HG03575 (cell line): Measurements from ENCODE around the gene KANSL2.
"Not testable (repeated sequence)": the region's sequence is repeated elsewhere in the genome, so short reads cannot be mapped to it uniquely, and the experiment has no call there.

Experiments used
- ATAC-seq: cut with Tn5 transposase; IDR thresholded peaks from one replicate; pipeline ENCODE4 v1.9.1; 2021; ENCODE audit not compliant: unreplicated experiment, insufficient number of reproducible peaks, low FRiP score; ENCODE audit errors: extremely low read depth

Gene KANSL2, protein sequence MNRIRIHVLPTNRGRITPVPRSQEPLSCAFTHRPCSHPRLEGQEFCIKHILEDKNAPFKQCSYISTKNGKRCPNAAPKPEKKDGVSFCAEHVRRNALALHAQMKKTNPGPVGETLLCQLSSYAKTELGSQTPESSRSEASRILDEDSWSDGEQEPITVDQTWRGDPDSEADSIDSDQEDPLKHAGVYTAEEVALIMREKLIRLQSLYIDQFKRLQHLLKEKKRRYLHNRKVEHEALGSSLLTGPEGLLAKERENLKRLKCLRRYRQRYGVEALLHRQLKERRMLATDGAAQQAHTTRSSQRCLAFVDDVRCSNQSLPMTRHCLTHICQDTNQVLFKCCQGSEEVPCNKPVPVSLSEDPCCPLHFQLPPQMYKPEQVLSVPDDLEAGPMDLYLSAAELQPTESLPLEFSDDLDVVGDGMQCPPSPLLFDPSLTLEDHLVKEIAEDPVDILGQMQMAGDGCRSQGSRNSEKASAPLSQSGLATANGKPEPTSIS

DNA sequence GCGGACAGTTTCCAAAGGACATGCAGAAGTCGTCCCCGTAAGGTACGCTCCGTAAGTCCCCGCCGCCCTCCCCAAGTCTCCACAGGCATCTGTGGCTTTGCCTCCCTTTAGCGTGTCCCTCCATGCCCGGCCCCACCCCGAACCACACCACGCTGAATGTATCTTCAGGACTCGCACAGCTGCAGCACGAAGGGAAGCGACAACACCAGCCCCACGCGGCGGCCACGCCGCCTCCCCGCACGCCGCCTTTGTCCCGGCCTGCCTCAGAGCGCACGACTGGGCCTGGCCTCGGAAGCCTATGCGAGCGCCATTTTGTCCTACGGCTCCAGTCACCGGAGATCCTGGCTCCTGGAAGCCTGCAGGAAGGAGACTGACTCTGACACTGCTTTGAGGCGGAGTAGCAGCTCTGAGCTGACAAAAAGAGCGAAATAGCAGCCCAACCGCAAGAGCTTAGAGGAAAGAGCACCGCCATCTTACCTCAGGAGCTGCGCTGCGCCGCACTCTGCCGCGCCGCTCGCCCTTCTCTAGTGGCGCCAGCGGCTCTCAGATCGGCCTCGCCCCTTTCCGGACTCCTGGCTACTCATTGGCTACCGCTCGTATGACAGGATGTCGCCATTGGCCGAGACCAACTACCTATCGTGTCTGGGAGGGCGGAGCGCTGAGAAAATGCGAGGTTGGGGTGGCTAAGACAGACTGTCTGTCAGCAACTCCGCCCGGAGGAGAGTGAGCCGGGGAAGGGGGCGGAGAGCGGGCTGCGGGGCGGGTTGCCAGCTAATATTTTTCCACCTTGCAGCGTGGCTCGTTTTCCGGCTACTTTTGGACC is at the start of gene KANSL2:
TSS of gene KANSL2 (minus strand) at position 529 of the 823 bp plus-strand sequence. CDS start 606 bp downstream, outside the sequence.
- peak; percentile 97 for ATAC-seq

DNA sequence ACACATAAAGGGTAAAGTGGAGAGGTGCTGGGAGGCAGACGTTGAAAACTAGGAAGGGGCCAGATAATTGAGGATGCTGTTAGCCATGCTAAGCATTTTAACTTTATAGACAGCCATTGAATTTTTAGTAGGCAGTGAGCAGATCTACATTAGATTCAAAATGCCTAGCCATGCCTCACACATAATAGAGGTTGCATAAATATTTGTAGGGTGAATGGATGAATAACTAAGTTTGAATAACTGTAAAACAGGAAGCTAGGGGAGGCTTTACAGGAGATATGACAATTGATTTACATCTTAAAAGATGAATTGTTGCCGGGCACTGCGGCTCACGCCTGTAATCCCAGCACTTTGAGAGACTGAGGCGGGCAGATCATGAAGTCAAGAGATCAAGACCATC is 46.8 kb upstream of the KANSL2 start:
- no peak for ATAC-seq

GRCh38 chr12:48720737-48721136 is 38.7 kb upstream of the KANSL2 start:
- not testable (repeated sequence) for ATAC-seq

DNA sequence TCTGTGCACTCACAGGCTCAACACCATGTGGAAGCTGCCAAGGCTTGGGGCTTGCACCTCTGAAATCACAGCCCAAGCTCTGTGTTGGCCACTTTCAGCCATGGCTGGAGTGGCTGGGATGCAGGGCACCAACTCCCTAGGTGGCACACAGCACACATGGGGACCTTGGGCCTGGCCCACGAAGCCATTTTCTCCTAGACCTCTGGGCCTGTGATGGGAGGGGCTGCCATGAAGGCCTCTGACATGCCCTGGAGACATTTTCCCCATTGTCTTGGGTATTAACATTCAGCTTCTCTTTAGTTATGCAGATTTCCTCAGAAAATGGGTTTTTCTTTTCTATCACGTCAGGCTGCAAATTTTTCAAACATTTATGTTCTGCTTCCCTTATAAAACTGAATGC is 38.1 kb upstream of the KANSL2 start:
- ATAC-seq: not testable (repeated sequence)

GRCh38 chr12:48719002-48719401 is 37.0 kb upstream of the KANSL2 start:
- ATAC-seq: not testable (repeated sequence)

DNA sequence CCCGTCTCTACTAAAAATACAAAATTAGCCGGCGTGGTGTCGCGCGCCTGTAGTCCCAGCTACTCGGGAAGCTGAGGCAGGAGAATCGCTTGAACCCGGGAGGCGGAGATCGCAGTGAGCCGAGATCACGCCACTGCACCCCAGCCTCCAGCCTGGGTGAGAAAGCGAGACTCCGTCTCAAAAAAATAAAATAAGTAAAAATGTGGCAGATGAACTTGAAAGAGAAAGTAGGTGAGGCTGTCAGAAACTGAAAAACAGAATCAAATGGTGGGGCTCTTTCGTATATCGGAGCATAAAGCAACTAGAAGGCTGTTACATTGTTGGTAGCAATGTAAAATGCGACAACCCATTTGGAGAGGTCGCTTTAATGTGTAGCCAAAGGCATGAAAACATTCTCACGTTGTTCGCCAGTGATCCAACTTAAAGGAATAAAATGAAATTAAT is 35.2 kb upstream of the KANSL2 start:
- no peak for ATAC-seq

DNA sequence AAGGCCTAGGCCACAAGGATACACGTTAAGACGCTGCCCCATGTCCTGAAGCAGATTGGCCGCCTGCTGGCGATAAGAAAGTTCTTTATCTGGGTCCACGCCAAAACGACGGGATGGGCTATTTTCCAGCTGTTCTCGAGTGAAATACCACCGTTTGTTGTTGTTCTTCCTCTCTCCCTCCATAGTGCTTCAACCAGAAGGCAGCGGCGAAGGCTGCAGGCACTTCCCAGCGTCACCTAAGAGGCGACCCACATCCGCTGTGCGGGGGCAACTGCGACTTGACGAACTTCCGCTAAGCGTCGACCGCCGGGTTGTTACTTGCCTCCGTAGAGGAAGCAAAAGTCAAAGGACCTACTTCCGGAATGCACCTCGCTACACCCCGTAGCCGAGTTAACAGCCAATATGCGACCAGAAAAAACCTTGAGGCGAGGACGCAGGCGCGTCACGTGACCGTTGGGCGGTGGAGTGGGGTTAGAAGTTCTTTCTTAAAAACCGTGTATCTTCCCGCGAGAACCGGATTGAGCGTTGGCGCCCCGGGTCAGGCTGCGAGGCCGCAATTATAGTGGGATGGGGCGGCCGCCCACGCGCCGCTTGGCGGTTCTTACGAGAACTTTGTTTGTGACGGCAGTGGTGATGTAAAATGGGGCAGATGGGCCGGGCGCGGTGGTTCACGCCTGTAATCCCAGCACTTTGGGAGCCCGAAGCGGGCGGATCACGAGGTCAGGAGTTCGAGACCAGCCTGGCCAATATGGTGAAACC is 34.6 kb upstream of the KANSL2 start, which contains the start of gene CCNT1:
TSS of gene CCNT1 (minus strand) at position 215 of the 759 bp plus-strand sequence. CDS start at position 183, 32 bp downstream.
- peak; percentile 91 for ATAC-seq

DNA sequence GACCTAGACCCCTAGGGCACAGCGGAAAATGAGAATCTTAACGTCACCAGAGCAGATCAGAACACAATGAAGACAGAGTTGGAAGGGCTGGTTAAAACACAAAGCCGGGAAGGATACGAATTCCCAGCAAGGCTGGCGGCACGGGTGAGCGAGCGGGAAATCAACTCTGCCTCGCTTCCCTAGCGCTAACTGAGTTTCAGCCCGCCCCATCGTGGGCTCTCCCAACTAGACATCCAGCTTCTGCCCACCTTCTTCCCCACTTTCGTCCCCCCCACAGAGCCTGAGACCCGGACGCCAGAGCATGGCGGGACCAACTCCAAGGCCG is 34.1 kb upstream of the KANSL2 start:
- no peak for ATAC-seq

GRCh38 chr12:48712209-48712608 is 30.2 kb upstream of the KANSL2 start:
- no peak for ATAC-seq

GRCh38 chr12:48698822-48699221 is 16.8 kb upstream of the KANSL2 start:
- ATAC-seq: not testable (repeated sequence)

DNA sequence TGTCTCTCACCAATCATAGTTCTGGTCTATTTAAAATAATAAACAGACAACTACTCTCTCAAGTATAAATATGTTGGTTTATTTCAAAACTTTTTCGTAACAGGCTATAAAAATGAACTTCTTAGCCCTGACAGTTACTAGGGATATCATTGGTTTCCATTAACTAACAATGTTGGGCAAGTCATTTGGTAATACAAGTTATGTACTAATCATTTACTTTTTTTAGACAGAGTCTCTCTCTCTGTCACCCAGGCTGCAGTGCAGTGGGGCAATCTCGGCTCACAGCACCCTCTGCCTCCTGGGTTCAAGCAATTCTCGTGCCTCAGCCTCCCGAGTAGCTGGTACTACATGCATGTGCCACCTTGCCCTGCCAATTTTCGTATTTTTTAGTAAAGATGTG is 14.6 kb upstream of the KANSL2 start:
- ATAC-seq: no peak

- ATAC-seq: no peak
These were observed 13.8 kb upstream of the KANSL2 start for GRCh38 chr12:48695859-48696258.

DNA sequence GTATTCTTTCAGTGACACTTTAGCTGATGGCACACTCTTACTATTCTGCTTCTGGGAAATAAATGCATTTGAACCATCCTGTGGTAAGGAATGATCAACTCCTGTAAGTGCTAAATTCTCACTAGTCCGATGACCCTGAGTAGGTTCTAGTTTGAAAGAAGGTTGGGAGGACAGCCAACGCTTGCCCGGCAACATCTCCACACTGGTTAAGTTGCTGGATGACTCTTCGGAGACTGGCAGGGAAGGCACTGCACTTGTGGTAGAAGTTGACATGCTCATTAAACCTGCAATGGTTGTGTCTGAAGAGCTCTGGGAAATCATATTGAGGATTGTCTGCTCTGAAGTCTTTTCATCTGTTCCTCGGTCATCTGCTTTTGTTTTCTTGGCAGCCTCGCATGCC is 12.0 kb upstream of the KANSL2 start:
- ATAC-seq: no peak

DNA sequence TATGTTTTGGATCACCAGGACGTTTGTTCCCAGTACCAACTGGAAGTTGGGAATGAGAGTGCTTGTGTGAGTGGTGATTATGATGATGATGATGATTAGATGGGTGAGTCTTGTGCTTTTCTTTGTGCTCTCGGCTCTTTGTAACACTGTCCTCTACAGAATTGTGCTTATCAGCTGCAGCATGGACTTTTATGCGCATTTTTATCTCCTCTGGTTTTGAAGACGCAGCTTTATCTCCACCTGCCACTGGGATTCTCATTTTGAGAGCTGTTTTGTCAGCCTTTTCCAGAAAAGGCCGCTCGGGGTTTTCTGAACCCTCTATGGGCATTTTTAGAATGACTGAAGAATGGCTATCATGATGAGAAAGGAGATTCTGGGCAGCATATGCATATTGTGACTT is 11.5 kb upstream of the KANSL2 start:
- no peak for ATAC-seq

GRCh38 chr12:48691826-48692487 is 9.9 kb upstream of the KANSL2 start:
- ATAC-seq: no peak

GRCh38 chr12:48690990-48691389 is 9.0 kb upstream of the KANSL2 start:
- no peak for ATAC-seq

DNA sequence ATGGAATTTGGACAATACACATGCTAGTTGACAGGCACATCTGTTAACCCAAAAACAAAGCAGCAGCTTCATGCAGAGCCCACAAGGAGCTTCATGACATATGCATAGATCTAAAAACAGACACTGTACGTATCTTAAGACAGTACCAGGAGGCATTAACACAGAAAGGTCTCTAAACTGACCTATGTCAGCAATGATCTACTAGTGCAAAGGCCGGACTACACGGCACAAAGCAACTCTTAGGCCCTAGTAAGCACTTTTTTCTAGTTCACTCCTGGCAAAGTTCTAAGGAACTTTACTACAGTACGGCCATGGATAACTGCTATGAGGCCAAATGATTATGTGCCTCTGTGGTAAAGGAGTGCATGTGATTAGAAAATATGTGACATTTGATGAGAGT is 8.4 kb upstream of the KANSL2 start:
- ATAC-seq: no peak

DNA sequence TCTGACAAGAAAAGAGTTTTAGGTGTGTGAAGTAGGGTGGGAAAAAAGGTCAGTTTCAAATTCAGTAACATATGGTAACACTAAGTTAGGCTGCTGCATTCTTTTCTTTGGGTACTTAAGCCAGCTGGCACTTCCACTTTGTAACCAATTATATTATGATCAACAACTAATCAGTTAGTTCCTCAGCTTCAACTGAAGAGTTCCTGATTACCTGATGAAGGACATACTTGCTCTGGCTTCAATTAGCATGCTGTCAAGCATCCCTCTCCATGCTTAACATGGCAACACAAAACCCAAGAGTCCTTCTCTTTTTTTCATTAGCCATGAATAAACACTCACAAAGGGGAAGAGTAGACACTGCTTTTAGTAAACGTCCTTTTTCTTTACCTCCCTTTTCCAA is 6.8 kb upstream of the KANSL2 start:
- no peak for ATAC-seq

DNA sequence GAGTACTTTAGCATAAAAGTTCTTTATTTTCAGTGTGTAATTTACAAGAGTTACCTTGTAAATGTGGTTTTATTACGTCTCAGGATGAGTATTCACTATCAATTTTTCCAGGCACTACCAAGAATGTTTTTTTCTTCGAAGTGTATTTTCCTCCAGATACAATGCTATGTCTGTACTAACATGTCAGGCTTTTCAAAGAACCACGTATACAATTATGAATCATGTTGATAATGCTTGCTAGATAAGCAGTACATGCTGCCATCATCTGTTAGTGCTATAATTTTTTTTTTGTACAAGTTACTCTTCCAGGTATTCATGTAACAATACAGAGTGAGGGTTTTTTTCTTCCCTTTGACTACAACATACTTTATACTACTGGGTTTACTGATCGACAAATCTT is 5.6 kb upstream of the KANSL2 start:
- no peak for ATAC-seq
